ENCODE measurements around the gene SPATA2. TPM values are rescaled to one million over a fixed set of nuclear protein-coding genes. Genes with fewer than 3 reads are reported as not detected.

SPATA2 gene
- total and polyA plus RNA-seq, 2 of the 13 experiments (the other 11 are each of a cell fraction or from before 2014, with no cell fraction given), result 3.2 to 8.7 TPM

GRCh38 chr20:49916146-49917002, 1.0 kb upstream of the SPATA2 start (continued):
- TF ChIP-seq, protein P1, sequence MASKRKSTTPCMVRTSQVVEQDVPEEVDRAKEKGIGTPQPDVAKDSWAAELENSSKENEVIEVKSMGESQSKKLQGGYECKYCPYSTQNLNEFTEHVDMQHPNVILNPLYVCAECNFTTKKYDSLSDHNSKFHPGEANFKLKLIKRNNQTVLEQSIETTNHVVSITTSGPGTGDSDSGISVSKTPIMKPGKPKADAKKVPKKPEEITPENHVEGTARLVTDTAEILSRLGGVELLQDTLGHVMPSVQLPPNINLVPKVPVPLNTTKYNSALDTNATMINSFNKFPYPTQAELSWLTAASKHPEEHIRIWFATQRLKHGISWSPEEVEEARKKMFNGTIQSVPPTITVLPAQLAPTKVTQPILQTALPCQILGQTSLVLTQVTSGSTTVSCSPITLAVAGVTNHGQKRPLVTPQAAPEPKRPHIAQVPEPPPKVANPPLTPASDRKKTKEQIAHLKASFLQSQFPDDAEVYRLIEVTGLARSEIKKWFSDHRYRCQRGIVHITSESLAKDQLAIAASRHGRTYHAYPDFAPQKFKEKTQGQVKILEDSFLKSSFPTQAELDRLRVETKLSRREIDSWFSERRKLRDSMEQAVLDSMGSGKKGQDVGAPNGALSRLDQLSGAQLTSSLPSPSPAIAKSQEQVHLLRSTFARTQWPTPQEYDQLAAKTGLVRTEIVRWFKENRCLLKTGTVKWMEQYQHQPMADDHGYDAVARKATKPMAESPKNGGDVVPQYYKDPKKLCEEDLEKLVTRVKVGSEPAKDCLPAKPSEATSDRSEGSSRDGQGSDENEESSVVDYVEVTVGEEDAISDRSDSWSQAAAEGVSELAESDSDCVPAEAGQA (IDR thresholded peaks at IDR 0.05; ENCODE audit: low read depth), result peak; percentile 59; the same call in 1 of the 2 replicates
- TF ChIP-seq, protein P1 (CRISPR knock-in tag; IDR thresholded peaks at IDR 0.05; ENCODE audit: borderline replicate concordance), result no peak; the same call in 1 of the 2 replicates
- TF ChIP-seq SCMH1 (CRISPR knock-in tag; IDR thresholded peaks at IDR 0.05; ENCODE audit: borderline replicate concordance) (no peak), E2F1 (CRISPR knock-in tag; IDR thresholded peaks at IDR 0.05) (no peak), HNF4G (IDR thresholded peaks at IDR 0.05; ENCODE audit: borderline replicate concordance, low read depth, low read length) (peak; percentile 98), HNF4G (CRISPR knock-in tag; IDR thresholded peaks at IDR 0.05; ENCODE audit: borderline replicate concordance, low read depth) (peak; percentile 89), DZIP1 (CRISPR knock-in tag; IDR thresholded peaks at IDR 0.05) (no peak), FOXM1 (CRISPR knock-in tag; IDR thresholded peaks at IDR 0.05) (no peak), ZNF713 (CRISPR knock-in tag; IDR thresholded peaks at IDR 0.05) (no peak), ZNF772 (CRISPR knock-in tag; IDR thresholded peaks at IDR 0.05) (no peak), ZNF205 (CRISPR knock-in tag; IDR thresholded peaks at IDR 0.05) (peak; percentile 70; the same call in 1 of the 2 replicates), MYC (CRISPR knock-in tag; IDR thresholded peaks at IDR 0.05; ENCODE audit: borderline replicate concordance) (peak; percentile 60; the same call in 1 of the 2 replicates), SSRP1 (CRISPR knock-in tag; IDR thresholded peaks at IDR 0.05) (no peak), TCF12 (IDR thresholded peaks at IDR 0.05) (no peak), TCF12 (CRISPR knock-in tag; IDR thresholded peaks at IDR 0.05) (peak; percentile 71; the same call in 1 of the 2 replicates)
- TF ChIP-seq, protein P2, sequence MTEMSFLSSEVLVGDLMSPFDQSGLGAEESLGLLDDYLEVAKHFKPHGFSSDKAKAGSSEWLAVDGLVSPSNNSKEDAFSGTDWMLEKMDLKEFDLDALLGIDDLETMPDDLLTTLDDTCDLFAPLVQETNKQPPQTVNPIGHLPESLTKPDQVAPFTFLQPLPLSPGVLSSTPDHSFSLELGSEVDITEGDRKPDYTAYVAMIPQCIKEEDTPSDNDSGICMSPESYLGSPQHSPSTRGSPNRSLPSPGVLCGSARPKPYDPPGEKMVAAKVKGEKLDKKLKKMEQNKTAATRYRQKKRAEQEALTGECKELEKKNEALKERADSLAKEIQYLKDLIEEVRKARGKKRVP (CRISPR knock-in tag; IDR thresholded peaks at IDR 0.05), result peak in 1 of 2 experiments; percentile 67; a peak in 2 of 4 replicates

Measured in HepG2 (cell line).